ENCODE results near the gene ALG12. TPM values are rescaled to one million over a fixed set of nuclear protein-coding genes. Genes with fewer than 3 reads are reported as not detected.

ALG12 gene
- total RNA-seq, 1 donor from 2014 or later = 23.2 TPM

- no peaks in the 10 kb centered on the region for H3K9me3 Mint-ChIP-seq (ENCODE audit: unreplicated experiment)
- no peak overlapping the region for H3K27ac Mint-ChIP-seq (ENCODE audit: unreplicated experiment)
- DNase-seq (ENCODE audit: low spot score) = no peak
- no peak for TF ChIP-seq CTCF (IDR thresholded peaks at IDR 0.05; ENCODE audit: unreplicated experiment)
- H3K36me3 Mint-ChIP-seq (ENCODE audit: low read depth, unreplicated experiment) = peaks cover 51% of the 10 kb centered on the region
- peaks cover 4% of the 10 kb centered on the region for H3K27me3 Mint-ChIP-seq (ENCODE audit: unreplicated experiment)
- H3K4me3 Mint-ChIP-seq (ENCODE audit: unreplicated experiment) = no peak overlapping the region
- peaks cover 7% of the 10 kb centered on the region for H3K4me1 Mint-ChIP-seq (ENCODE audit: unreplicated experiment)
These were observed 34.2 kb downstream of the ALG12 start for GRCh38 chr22:49884075-49884474.

GRCh38 chr22:49883294-49883640 is 35.0 kb downstream of the ALG12 start:
- DNase-seq (ENCODE audit: low spot score) = no peak
- Mint-ChIP-seq H3K27me3 (ENCODE audit: unreplicated experiment) (peaks cover 4% of the 10 kb centered on the region), H3K4me1 (ENCODE audit: unreplicated experiment) (peaks cover 7% of the 10 kb centered on the region), H3K4me3 (ENCODE audit: unreplicated experiment) (no peak overlapping the region), H3K36me3 (ENCODE audit: low read depth, unreplicated experiment) (peaks cover 52% of the 10 kb centered on the region), H3K27ac (ENCODE audit: unreplicated experiment) (no peak overlapping the region), H3K9me3 (ENCODE audit: unreplicated experiment) (no peaks in the 10 kb centered on the region)
- TF ChIP-seq CTCF (IDR thresholded peaks at IDR 0.05; ENCODE audit: unreplicated experiment) = no peak

GRCh38 chr22:49882519-49883293 is 35.5 kb downstream of the ALG12 start:
- Mint-ChIP-seq H3K4me3 (ENCODE audit: unreplicated experiment) (no peak overlapping the region), H3K9me3 (ENCODE audit: unreplicated experiment) (no peaks in the 10 kb centered on the region), H3K4me1 (ENCODE audit: unreplicated experiment) (peaks cover 7% of the 10 kb centered on the region), H3K27me3 (ENCODE audit: unreplicated experiment) (peaks cover 4% of the 10 kb centered on the region), H3K27ac (ENCODE audit: unreplicated experiment) (no peak overlapping the region), H3K36me3 (ENCODE audit: low read depth, unreplicated experiment) (peaks cover 52% of the 10 kb centered on the region)
- DNase-seq (ENCODE audit: low spot score) = no peak
- TF ChIP-seq CTCF (IDR thresholded peaks at IDR 0.05; ENCODE audit: unreplicated experiment) = no peak

GRCh38 chr22:49881856-49882255 is 36.4 kb downstream of the ALG12 start:
- Mint-ChIP-seq H3K27me3 (ENCODE audit: unreplicated experiment) (peaks cover 4% of the 10 kb centered on the region), H3K4me1 (ENCODE audit: unreplicated experiment) (peaks cover 7% of the 10 kb centered on the region), H3K27ac (ENCODE audit: unreplicated experiment) (no peak overlapping the region), H3K36me3 (ENCODE audit: low read depth, unreplicated experiment) (peaks cover 49% of the 10 kb centered on the region), H3K4me3 (ENCODE audit: unreplicated experiment) (no peak overlapping the region), H3K9me3 (ENCODE audit: unreplicated experiment) (no peaks in the 10 kb centered on the region)
- no peak for TF ChIP-seq CTCF (IDR thresholded peaks at IDR 0.05; ENCODE audit: unreplicated experiment)
- no peak for DNase-seq (ENCODE audit: low spot score)

GRCh38 chr22:49880281-49880680 is 38.0 kb downstream of the ALG12 start:
- no peak overlapping the region for H3K4me3 Mint-ChIP-seq (ENCODE audit: unreplicated experiment)
- peaks cover 4% of the 10 kb centered on the region for H3K27me3 Mint-ChIP-seq (ENCODE audit: unreplicated experiment)
- H3K4me1 Mint-ChIP-seq (ENCODE audit: unreplicated experiment) = peaks cover 7% of the 10 kb centered on the region
- H3K27ac Mint-ChIP-seq (ENCODE audit: unreplicated experiment) = no peak overlapping the region
- peaks cover 36% of the 10 kb centered on the region for H3K36me3 Mint-ChIP-seq (ENCODE audit: low read depth, unreplicated experiment)
- TF ChIP-seq CTCF (IDR thresholded peaks at IDR 0.05; ENCODE audit: unreplicated experiment) = no peak
- no peak for DNase-seq (ENCODE audit: low spot score)
- no peaks in the 10 kb centered on the region for H3K9me3 Mint-ChIP-seq (ENCODE audit: unreplicated experiment)
